Urinary bladder (tissue), 4 donors: ENCODE results near the gene ATP5PO. TPM values are rescaled to one million over a fixed set of nuclear protein-coding genes. Genes with fewer than 3 reads are reported as not detected.
A peak's percentile ranks its signal among the peaks of the same experiment; 100 is the strongest.

ENCODE experiments used
- DNase-seq: peaks from one replicate; pipeline ENCODE4 v3.0.0-alpha.2; 2015; ENCODE audit errors: extremely low spot score
- H3K27ac ChIP-seq: one replicate; pipeline ENCODE4 v1.5.1; 2013; ENCODE audit warnings: low read depth, mild to moderate bottlenecking, moderate library complexity
- H3K36me3 ChIP-seq: one replicate; pipeline ENCODE4 v1.6.1; 2013; ENCODE audit warnings: mild to moderate bottlenecking, moderate library complexity; ENCODE audit not compliant: insufficient read depth
- H3K4me1 ChIP-seq: one replicate; pipeline ENCODE4 v1.6.1; 2013; ENCODE audit warnings: mild to moderate bottlenecking, moderate library complexity; ENCODE audit not compliant: insufficient read depth
- H3K4me3 ChIP-seq: one replicate; pipeline ENCODE4 v1.5.1; 2013; ENCODE audit warnings: low read depth, low read length
- WGBS: extraction: QIAGEN DNeasy Blood & Tissue Kit; methylation state at CpG from one replicate; pipeline ENCODE4 v1.1.7; 2013; 5-methylcytosine and 5-hydroxymethylcytosine counted together
- polyA plus RNA-seq: library from polyadenylated mRNA; stranded (reverse); fragments of 200-250 nt; gene quantifications from one replicate; pipeline ENCODE4 v1.2.3, GENCODE V29; 2013
- total RNA-seq: library from RNA; depleted of rRNA; stranded (reverse); fragments of >200 nt; gene quantifications from one replicate; pipeline ENCODE4 v1.2.3, GENCODE V29; 2014
- donor health status: healthy with polysubstance abuse.
- donor health status: healthy.

The ATP5PO gene
- total and polyA plus RNA-seq, 2 donors: 106 to 283 TPM

DNA sequence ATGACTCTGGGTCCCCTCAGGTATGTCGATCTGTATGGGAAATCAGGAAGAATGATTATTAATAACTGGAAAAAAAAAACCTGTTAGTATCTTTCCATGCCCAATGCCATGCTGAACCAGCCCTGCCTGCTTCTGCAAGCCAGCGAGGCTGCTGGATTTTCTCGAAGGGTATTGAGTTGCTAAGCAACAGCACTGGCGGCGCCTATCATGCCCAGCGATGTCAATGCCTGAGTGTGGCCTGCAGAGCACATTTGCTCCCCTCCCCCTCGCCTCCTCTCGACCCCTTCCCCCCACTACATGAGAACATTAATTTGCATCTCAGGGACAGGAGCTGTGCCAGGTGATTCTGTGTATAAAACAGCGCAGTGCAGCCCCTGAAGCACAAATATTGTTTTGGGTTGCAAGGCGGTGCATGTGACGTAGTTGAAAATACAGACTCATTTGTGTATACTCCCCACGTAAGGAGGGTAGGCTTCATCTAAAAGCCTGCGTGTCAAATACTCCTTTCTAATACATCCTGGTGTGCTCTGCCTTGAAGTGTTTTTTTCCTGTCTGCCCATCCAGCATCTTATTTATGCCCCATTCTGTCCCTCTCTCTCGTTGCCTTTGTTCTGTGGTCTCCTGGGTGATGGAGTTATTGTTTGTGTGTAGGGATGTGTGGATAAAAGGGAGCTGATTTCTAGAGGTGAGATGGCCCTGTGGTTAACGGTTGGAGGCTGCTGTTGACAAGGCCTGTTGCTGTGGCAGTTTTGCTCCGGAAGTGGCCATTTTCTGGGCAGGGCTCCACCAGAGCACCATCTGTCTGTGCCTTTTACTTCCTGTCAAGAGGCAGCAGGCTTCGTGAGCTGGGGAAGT, 32.7 kb upstream of the ATP5PO start:
- WGBS: 44% methylated on average over 17 of the region's 17 CpGs
- peaks cover 3% of the 10 kb centered on the region for H3K4me1 ChIP-seq
- no peaks in the 10 kb centered on the region for H3K36me3 ChIP-seq
- peak overlapping the region; percentile 75 for H3K27ac ChIP-seq
- no peak overlapping the region for H3K4me3 ChIP-seq
- peak; percentile 32 for DNase-seq

DNA sequence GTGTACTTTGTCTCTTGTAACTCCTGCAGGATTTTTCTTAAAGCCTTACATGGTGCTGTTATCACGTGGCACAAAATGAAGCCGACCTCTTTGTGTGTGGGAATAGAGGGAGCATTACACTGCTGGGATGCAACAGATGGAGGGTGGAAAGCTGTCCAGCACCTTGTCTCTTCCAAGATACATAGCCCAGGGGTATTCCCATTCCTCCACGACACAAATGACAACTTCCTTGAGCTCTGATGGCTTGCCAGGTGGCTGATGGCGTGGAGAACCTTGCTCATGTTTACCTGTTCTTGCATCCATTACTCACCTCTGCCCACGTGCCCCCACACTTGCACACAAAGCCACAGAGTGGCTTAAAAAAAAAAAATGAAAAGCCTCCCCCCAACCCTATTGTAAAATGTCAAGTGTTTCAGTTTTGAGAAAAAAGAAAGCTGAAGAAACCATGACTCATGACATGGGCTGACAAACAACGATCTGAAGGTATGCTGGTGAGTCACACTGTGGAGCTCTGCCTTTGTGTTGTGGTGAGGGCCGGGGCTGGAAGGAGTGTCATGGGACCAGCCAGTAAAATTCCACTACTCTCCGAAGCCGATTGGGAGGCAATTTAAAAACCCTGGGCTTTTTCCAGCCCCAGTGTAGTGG, 32.0 kb upstream of the ATP5PO start:
- 24% methylated on average over 9 of the region's 9 CpGs for WGBS
- H3K27ac ChIP-seq: peak overlapping the region; percentile 75
- H3K4me1 ChIP-seq: peaks cover 3% of the 10 kb centered on the region
- no peak overlapping the region for H3K4me3 ChIP-seq
- DNase-seq: peak; percentile 85
- no peaks in the 10 kb centered on the region for H3K36me3 ChIP-seq

DNA sequence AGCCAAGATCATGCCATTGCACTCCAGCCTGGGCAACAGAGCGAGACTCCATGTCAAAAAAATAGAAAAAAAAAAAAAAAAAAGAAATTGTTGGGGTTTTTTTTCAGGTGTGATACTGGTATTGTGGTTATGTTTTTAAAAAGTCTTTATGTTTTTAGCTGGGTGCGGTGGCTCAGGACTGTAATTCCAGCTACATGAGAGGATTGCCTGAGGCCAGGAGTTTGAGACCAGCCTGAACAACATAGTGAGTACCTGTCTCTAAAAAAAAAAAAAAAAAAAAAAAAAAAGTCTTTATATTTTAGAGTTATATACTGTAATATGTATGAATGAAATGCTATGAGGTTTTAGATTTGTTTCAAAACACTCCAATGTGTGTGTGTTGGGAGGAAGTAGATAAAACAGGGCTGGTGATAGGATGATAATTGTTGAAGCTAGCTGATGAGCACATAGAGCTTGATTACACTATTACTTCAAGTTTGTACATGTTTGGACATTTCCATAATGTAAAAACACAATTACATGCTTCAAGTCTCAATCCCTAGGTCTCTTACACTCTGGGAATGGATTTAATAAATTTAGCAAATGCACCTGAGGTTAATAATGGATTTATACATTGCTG, 30.2 kb upstream of the ATP5PO start:
- 93% methylated on average over 2 of the region's 2 CpGs for WGBS
- no peak for DNase-seq
- no peaks in the 10 kb centered on the region for H3K36me3 ChIP-seq
- no peak overlapping the region for H3K27ac ChIP-seq
- H3K4me3 ChIP-seq: no peak overlapping the region
- peaks cover 3% of the 10 kb centered on the region for H3K4me1 ChIP-seq

DNA sequence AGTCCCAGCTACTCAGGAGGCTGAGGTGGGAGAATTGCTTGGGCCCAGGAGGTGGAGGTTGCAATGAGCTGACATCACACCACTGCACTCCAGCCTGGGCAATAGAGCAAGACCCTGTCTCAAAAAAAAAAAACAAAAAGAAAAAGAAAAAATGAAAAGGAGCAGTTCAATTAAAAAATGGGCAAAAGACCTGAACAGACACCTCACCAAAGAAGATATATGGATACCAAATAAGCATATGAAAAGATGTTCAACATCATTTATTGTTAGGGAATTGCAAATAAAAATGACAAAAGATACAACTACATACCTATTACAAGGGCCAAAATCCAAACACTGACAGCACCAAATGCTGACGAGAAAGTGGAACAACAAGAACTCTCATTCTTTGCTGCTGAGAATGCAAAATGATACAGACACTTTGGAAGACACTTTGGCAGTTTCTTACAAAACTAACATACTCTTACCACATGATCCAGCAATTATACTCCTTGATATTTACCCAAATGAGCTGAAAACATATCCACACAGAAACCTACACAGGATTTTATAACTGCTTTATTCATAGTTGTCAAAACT, 28.7 kb upstream of the ATP5PO start:
- DNase-seq: no peak
- Histone ChIP-seq H3K4me1 (peaks cover 3% of the 10 kb centered on the region), H3K36me3 (no peaks in the 10 kb centered on the region), H3K27ac (no peak overlapping the region), H3K4me3 (no peak overlapping the region)
- 99% methylated on average over 1 of the region's 1 CpG for WGBS

DNA sequence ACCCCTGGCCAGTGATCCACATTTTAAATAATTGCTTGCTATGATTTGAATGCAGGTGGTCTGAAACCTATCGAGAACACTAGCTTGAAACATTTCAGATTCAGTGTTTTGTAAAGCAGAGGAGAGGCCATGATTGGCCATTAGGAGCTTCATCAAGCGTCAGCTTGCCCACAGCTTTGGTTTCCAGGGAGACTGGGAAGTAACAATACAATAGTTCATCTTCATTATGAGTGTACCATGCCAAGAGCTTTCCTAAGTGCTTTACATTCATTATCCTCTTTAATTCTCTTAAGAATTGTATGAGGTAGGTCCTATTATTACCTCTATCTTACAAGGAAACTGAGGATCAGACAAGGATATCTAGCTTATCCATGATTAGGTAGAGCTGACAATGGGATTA, 27.7 kb upstream of the ATP5PO start:
- no peak overlapping the region for H3K27ac ChIP-seq
- no peak for DNase-seq
- no peaks in the 10 kb centered on the region for H3K36me3 ChIP-seq
- WGBS: 77% methylated on average over 2 of the region's 2 CpGs
- H3K4me1 ChIP-seq: peaks cover 3% of the 10 kb centered on the region
- H3K4me3 ChIP-seq: no peak overlapping the region

DNA sequence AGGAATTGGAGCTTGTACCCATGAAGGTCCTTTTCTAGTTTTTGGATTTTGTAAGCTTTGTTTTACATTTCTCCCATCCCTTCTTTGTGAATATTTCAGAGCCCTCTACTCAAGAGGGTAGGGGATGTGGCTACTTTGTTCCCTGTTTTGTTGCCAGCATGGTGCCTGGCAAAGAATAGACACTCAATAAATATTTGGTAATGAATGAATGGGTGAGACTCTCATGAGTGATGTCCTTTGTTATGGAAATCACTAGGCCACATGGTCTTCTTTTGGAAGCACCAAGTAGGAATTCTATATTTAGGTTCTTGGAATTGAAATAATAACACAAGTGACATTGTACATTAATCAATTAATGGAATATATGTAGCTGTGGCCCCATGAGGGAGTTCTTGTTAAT, 26.8 kb upstream of the ATP5PO start:
- H3K4me1 ChIP-seq: peaks cover 3% of the 10 kb centered on the region
- H3K36me3 ChIP-seq: no peaks in the 10 kb centered on the region
- DNase-seq: no peak
- no peak overlapping the region for H3K4me3 ChIP-seq
- no peak overlapping the region for H3K27ac ChIP-seq

DNA sequence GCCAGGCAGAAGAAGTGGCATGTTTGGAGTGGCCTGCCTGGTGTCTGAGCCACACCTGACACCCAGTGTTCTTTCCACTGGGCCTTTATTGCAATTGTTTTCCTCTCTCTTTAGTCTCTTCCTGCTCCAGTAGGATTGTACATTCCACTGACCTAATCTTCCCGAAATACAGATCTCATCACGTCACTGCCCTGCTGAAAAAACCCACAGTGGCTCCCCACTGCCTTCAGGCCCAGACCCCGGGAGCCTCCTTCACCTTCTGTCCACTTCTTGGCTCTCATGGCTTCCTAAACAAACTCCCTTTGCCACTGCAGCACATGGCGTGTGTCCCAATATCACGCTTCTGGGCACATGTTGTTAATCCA, 25.3 kb upstream of the ATP5PO start:
- 62% methylated on average over 5 of the region's 5 CpGs for WGBS
- no peak overlapping the region for H3K4me3 ChIP-seq
- H3K4me1 ChIP-seq: no peaks in the 10 kb centered on the region
- DNase-seq: no peak
- H3K36me3 ChIP-seq: no peaks in the 10 kb centered on the region
- no peak overlapping the region for H3K27ac ChIP-seq

DNA sequence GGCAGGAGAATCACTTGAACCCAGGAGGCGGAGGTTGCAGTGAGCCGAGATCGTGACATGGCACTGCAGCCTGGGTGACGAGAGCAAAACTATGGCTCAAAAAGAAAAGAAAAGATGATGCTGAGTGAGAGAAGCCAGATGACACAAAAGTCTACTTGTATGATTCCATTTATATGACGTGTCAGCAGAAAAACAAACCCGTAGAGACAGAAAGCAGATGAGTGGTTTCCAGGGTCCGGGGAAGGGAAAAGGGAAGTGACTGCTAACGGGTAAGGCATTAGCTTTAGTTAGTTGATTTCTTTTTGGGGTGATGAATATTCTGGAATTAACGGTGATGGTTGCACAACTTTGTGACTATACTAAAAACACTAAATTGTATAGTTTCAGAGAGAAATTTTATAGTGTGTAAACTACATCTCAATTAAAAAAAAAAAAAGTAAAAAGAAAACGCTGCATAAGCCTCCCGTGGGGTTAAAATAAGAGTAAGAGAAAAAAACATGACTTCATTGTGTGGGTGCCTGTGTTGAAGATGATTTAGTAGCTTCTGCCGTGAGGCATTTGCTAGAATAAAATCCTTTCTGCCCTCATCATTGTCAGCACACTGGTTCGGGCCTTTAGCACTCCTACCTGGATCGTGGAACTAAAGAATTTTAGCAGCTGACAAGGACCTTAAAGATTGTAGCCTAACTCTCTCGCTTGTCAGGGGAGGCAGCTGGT, 24.7 kb upstream of the ATP5PO start:
- WGBS: 66% methylated on average over 15 of the region's 15 CpGs

DNA sequence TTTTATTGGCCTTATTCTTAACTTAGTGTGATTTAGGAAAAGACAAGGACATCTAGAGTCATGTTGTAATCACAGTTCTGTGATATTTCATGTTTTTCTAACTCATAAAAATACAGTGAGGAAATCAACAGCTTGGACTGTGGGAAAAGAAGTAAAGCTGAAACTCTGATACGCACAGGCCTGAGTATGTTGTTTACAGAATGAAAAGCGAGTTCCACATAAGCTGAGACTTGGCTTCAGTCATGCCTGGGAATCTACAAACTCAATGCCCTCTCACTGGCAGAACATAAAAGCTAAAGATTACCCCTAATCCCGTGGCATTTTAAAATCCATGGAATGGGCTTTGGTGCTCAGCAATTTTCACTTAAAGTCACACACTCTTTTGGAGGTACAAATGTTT, 23.6 kb upstream of the ATP5PO start:
- no peak overlapping the region for H3K27ac ChIP-seq
- WGBS: 25% methylated on average over 3 of the region's 3 CpGs
- H3K36me3 ChIP-seq: no peaks in the 10 kb centered on the region
- no peaks in the 10 kb centered on the region for H3K4me1 ChIP-seq
- no peak overlapping the region for H3K4me3 ChIP-seq
- no peak for DNase-seq

More for the DNA sequence above, 24.7 kb upstream of the ATP5PO start:
- H3K4me1 ChIP-seq: no peaks in the 10 kb centered on the region
- DNase-seq: no peak
- no peaks in the 10 kb centered on the region for H3K36me3 ChIP-seq
- no peak overlapping the region for H3K27ac ChIP-seq
- no peak overlapping the region for H3K4me3 ChIP-seq

DNA sequence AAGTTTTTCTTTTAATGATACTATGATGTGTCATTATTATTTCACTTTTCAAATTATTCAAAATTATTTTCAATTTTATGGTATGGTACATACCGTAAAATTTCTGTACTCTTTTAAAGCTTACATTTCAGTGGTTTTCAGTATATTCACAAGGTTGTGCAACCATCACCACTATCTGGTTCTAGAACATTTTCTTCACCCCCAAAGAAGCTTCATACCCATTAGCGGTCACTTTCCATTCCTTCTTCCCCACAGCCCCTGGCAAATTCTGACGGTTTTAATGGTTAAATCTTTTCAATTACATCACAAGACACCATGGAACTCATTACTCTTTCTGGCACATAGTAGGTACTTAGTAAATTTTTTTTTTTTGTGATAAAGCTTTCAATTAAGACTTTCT, 22.8 kb upstream of the ATP5PO start:
- WGBS: 88% methylated on average over 3 of the region's 3 CpGs

DNA sequence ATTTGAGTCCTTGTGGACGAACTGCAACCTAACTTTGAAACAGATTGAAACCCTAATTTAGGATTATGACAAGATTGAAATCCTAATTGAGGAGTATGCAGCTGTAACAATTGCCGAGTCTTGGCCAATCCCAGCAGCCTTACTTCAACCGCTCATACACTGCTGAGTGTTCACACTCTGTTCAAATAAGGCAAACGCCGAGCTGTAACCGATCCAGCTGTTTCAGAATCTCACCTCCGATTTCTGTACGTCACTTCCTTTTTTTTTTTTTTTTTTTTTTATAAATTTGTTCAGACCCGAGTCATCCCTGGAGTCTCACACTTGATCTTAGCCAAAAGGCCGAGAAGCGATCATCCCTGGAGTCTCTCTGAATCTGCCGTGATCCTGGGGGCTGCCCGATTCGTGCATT, 22.3 kb upstream of the ATP5PO start:
- 92% methylated on average over 14 of the region's 14 CpGs for WGBS
- Histone ChIP-seq H3K4me1 (no peaks in the 10 kb centered on the region), H3K27ac (no peak overlapping the region), H3K36me3 (no peaks in the 10 kb centered on the region), H3K4me3 (no peak overlapping the region)
- DNase-seq: no peak

More for the DNA sequence above, 22.8 kb upstream of the ATP5PO start:
- no peak for DNase-seq
- H3K4me3 ChIP-seq: no peak overlapping the region
- no peaks in the 10 kb centered on the region for H3K36me3 ChIP-seq
- H3K27ac ChIP-seq: no peak overlapping the region
- H3K4me1 ChIP-seq: no peaks in the 10 kb centered on the region

DNA sequence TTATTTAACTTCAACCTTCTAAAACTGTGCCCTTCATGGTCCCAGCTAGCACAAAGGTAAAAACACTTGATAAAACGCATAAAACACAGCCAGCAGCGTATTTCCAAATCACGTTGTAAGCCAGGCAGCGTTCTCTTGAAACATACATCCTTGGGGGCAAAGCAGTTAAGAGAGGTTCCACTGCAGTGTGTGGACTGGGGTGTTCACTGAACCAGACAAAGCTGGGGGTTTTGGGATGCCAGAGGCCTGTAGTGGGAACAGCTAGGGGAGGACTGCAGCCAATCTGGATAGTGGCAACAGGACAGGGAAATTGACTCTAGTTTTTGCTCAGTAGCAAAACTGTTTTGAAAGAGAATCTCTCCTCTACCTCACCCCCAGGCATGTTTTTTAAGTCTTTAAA, 21.5 kb upstream of the ATP5PO start:
- Histone ChIP-seq H3K36me3 (no peaks in the 10 kb centered on the region), H3K4me1 (no peaks in the 10 kb centered on the region), H3K4me3 (no peak overlapping the region), H3K27ac (no peak overlapping the region)
- no peak for DNase-seq
- 88% methylated on average over 4 of the region's 4 CpGs for WGBS

DNA sequence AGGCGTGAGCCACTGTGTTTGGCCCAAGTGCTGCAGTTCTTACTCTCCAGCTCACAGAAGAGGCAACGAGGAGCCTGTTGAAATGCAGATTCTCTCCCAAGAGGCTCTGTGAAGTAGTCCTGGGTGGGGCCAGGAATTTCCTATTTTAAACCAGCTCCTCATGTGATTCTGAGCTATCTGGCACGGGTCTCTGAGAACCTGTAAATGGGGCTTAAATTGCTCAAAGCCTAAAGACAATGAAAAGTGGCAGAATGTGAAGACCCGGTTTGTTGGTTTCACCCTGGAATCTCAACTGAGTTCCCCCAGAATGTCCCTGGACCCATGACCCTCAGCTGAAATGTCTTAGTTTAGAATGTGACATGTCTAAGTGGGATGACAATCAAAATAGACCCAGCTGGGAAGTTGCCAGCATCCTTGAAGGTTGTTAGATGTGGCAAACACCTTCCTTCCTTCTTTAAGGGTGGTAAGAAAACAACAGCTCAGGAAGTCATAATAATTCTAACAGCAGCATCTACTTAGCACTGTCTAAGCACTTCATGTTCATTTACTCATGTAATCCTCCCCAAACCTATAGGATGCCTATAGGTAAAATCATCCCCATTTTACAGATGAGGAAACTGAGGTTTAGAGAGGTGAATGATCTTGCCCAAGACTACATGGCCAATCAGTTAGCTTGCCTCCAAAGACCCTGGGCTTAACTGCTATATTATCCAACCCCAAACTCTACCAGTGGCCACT, 20.9 kb upstream of the ATP5PO start:
- no peak overlapping the region for H3K27ac ChIP-seq
- H3K36me3 ChIP-seq: no peaks in the 10 kb centered on the region
- WGBS: 50% methylated on average over 4 of the region's 4 CpGs

More for the DNA sequence above, 20.9 kb upstream of the ATP5PO start:
- DNase-seq: no peak
- no peaks in the 10 kb centered on the region for H3K4me1 ChIP-seq
- no peak overlapping the region for H3K4me3 ChIP-seq
